Esophagus squamous epithelium (tissue), 5 donors: ENCODE results near the gene SIGMAR1. TPM values are rescaled to one million over a fixed set of nuclear protein-coding genes. Genes with fewer than 3 reads are reported as not detected.

Experiments used
- DNase-seq: peaks from one replicate; lab custom pipeline; 2025; lab: John Stamatoyannopoulos, UW
- H3K27ac ChIP-seq, 4 donors: fragments of 200-600 bp; sonication (generic); one replicate each; pipeline ENCODE4 v1.5.1; 2016 to 2019; ENCODE audit warnings: mild to moderate bottlenecking in 1 of 4
- H3K27me3 ChIP-seq, 4 donors: fragments of 200-600 bp; sonication (generic); 1 replicate in 3 of 4; 2 replicates in 1 of 4; pipeline versions ENCODE4 v1.5.1 to v1.6.0; 2017 to 2021; ENCODE audit warnings: antibody characterized with exemption in 1 of 4
- H3K36me3 ChIP-seq, 3 donors: fragments of 200-600 bp; sonication (generic); one replicate each; pipeline ENCODE4 v1.5.1; 2016 to 2019
- H3K4me1 ChIP-seq, 3 donors: fragments of 200-600 bp; sonication (generic); one replicate each; pipeline ENCODE4 v1.5.1; 2017 to 2019
- H3K4me3 ChIP-seq, 4 donors: fragments of 200-600 bp; sonication (generic); 1 replicate in 3 of 4; 2 replicates in 1 of 4; pipeline ENCODE4 v1.5.1; 2016 to 2019; ENCODE audit warnings: mild to moderate bottlenecking in 2 of 4, moderate library complexity in 1 of 4
- H3K9me3 ChIP-seq, 3 donors: fragments of 200-600 bp; sonication (generic); one replicate each; pipeline ENCODE4 v1.5.1; 2016 to 2019
- POLR2A ChIP-seq, 4 donors: fragments of 450-650 bp; IDR thresholded peaks; one replicate each; pipeline ENCODE4 v1.6.1; 2017; ENCODE audit warnings: antibody characterized with exemption in 4 of 4, mild to moderate bottlenecking in 4 of 4, moderate library complexity in 3 of 4
- WGBS, 2 donors: methylation state at CpG; one replicate each; pipeline ENCODE4 v1.1.5; 2018; 5-methylcytosine and 5-hydroxymethylcytosine counted together
- intact Hi-C: fragments of 100-400 bp; cut with DNase I; formaldehyde crosslinking; loops from one replicate; pipeline ENCODE4 v1.15.0; 2022
- total RNA-seq, 4 donors: library from RNA; depleted of rRNA; stranded (reverse); fragments of >200 nt; gene quantifications; one replicate each; pipeline ENCODE4 v1.1.0, GENCODE V29; 2016
- TF ChIP-seq, protein P1 (sequence below), 6 experiments: fragments of 450-650 bp in 4 of 6; fragments of 200-600 bp in 2 of 6; sonication (generic) in 2 of 6; IDR thresholded peaks; one replicate each; pipeline ENCODE4 v1.5.1; 2016 to 2019; ENCODE audit warnings: antibody characterized with exemption in 6 of 6, mild to moderate bottlenecking in 4 of 6, moderate library complexity in 4 of 6
- donor health status: DM: yes; HTN: yes; CAD: no.

SIGMAR1 gene
- total RNA-seq, 4 donors from 2014 or later = 77.4 to 112 (median 88.7) TPM

DNA sequence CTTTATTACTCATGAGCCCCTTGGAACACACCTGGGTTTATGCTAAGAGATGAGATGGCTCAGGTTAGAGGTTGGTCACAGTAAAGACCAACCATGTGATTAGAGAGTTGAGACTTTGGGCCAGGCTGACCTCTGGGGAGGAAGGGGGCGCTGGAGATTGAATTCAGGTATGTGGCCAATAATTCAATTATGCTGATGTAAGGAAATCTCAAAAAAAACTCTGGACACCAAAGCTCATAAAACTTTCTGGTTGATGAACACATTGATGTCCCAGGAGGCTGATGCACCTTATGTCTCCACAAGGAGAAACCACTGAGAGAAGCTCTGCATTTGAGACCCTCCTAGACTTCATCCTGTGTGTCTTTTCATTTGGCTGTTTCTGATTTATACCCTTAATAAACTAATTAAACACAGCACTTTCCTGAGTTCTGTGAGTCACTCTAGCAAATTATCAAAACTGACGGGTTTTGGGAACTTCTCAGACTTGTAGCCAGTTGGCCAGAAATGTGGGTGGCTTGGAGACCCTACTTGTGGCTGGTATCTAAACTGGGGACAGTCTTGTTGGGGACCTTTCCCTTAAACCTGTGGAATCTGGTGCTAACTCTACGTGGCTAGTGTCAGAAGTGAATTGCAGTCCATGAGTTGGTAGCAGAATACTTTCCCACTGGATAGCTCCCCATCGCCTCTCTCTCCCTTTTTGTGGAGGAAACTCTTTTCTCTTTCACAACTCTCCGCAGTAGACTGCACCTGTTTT lies 32.4 kb upstream of the SIGMAR1 start:
- 90 to 94% methylated on average over 5 of the region's 5 CpGs for WGBS, 2 donors
- no peak for TF ChIP-seq POLR2A (IDR thresholded peaks at IDR 0.05)
- TF ChIP-seq, protein P1, sequence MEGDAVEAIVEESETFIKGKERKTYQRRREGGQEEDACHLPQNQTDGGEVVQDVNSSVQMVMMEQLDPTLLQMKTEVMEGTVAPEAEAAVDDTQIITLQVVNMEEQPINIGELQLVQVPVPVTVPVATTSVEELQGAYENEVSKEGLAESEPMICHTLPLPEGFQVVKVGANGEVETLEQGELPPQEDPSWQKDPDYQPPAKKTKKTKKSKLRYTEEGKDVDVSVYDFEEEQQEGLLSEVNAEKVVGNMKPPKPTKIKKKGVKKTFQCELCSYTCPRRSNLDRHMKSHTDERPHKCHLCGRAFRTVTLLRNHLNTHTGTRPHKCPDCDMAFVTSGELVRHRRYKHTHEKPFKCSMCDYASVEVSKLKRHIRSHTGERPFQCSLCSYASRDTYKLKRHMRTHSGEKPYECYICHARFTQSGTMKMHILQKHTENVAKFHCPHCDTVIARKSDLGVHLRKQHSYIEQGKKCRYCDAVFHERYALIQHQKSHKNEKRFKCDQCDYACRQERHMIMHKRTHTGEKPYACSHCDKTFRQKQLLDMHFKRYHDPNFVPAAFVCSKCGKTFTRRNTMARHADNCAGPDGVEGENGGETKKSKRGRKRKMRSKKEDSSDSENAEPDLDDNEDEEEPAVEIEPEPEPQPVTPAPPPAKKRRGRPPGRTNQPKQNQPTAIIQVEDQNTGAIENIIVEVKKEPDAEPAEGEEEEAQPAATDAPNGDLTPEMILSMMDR (IDR thresholded peaks at IDR 0.05) = no peak
- Histone ChIP-seq H3K27ac (no peak overlapping the region), H3K4me3 (no peak overlapping the region), H3K36me3 (peaks cover 0 to 11% (median 0%) of the 10 kb centered on the region in 3 donors), H3K9me3 (no peaks in the 10 kb centered on the region), H3K4me1 (peaks cover under 1 to 26% (median 1%) of the 10 kb centered on the region in 3 donors), H3K27me3 (no peaks in the 10 kb centered on the region)
- DNase-seq = no peak
- intact Hi-C loops = no loop called here

DNA sequence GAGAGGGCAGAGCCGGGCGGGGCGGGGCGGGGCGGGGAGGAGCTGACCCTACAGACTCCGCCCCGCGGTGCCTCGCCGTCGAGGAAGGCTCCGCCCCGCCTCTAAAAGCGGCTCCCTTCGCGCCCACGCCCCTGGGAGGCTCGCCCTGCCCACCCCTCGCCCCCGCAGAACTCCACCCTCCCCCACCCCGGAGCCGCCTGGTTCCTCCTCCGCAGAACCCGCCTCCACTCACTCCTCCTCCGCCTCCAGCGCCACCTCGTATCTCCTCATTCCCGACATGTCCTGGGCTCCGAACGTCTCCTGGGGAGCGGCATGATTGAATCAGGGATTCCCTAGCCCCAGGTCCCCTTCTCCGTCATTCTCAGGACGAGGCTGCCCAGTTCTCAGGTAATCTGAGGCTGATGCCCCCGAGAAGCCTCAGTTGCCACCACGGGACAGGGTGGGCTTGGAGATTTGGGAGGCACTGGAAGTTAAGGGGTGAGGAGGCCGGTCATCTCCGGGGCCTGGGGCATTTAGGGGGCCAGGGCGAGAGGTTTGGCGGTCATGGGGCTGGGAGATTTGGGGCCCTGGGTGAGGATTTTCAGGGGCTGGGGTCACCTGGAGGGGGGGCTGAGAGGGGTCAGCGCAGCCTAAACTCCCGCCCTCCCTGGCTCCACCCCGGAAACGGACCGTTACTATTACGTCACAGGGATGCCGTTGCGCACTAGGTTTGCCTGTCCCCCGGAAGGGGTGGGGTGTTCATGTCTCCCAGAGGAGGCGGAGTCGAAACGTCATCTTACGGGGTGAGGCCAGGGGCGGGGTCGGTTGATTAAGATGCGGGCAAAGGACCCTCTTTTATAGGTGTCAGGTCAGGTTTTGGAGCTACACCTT lies 28.0 kb upstream of the SIGMAR1 start:
- peaks cover 9 to 58% (median 20%) of the 10 kb centered on the region in 3 donors for H3K4me1 ChIP-seq
- H3K36me3 ChIP-seq = peaks cover 0 to 20% (median 0%) of the 10 kb centered on the region in 3 donors
- peak; percentile 79 for DNase-seq
- TF ChIP-seq, protein P1 (IDR thresholded peaks at IDR 0.05) = no peak
- TF ChIP-seq POLR2A (IDR thresholded peaks at IDR 0.05) = peak in 2 of 4 donors; percentile 76 to 85
- WGBS, 2 donors = 7 to 12% methylated on average over 6 of the region's 55 CpGs
- peak overlapping the region; percentile 94 to 99 (median 98) for H3K27ac ChIP-seq
- no peaks in the 10 kb centered on the region for H3K9me3 ChIP-seq
- H3K4me3 ChIP-seq = peak overlapping the region; percentile 49 to 88 (median 72)
- H3K27me3 ChIP-seq = no peaks in the 10 kb centered on the region
- intact Hi-C loops = no loop called here

DNA sequence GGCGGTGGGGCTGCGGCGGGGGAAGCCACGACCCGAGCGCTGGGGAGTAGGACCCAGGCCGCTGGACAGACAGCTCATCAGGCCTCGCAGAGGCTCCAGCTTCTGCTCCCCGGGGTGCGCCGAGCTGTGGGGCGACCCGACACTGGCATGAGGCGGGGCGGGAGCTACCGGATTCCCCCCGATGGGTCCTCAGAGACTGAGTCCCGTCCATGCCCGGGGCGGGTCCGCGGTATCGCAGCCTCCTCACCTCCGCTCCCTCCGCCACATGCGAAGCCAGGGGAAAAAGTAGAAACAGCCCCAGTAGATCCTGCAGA lies 27.4 kb upstream of the SIGMAR1 start:
- intact Hi-C loops = no loop called here
- 5 to 15% methylated on average over 8 to 10 of the region's 26 CpGs for WGBS, 2 donors

DNA sequence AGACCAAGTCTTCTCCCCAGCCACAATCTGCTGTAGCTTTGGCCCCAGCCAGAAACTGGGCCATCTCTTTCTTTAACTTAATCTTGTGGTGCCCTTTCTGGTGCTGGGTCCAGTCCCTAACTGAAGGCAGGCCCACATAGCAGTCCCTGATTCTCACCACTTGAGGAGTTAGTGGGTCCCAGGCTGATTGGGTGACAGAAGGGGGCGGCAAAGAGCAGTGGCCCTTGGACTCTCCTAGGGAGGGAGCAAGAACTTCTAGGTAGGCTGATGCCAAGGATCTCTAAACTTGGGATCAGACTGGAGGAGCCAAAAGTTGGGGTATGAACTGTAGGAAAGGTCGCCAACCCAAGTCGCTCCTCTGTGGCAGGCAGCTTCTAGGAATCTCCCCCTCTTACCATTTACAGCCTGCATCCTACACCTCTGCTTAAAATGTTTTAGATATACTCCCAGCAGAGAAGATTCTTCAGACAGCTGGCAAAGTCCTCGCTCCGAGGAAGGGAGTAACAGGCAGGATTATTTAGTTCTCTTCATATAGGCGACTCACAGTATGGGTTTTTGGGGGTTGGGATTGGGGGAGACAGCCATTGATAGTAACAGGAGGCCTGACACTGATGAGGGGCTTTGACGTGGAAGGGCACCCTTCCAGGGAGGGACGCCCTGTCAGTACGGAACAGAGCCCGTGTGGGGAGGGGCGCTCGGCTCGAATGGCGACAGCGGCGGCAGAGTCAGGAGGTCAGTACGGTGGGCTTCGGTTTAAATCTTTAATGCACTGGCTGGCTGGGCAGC lies 26.9 kb upstream of the SIGMAR1 start:
- H3K27me3 ChIP-seq = no peaks in the 10 kb centered on the region
- peak overlapping the region; percentile 49 to 88 (median 72) for H3K4me3 ChIP-seq
- H3K36me3 ChIP-seq = peaks cover 0 to 24% (median 0%) of the 10 kb centered on the region in 3 donors
- peak overlapping the region; percentile 94 to 99 (median 98) for H3K27ac ChIP-seq
- H3K9me3 ChIP-seq = no peaks in the 10 kb centered on the region
- H3K4me1 ChIP-seq = peaks cover 9 to 68% (median 20%) of the 10 kb centered on the region in 3 donors
- intact Hi-C loops = no loop called here
- WGBS, 2 donors = 23 to 40% methylated on average over 6 to 17 of the region's 18 CpGs
- TF ChIP-seq, protein P1 (IDR thresholded peaks at IDR 0.05) = peak; percentile 61 to 79 (median 72)
- no peak for TF ChIP-seq POLR2A (IDR thresholded peaks at IDR 0.05)
- DNase-seq = no peak

More for the DNA sequence above, 27.4 kb upstream of the SIGMAR1 start:
- no peak for DNase-seq
- Histone ChIP-seq H3K4me3 (peak overlapping the region; percentile 49 to 88 (median 72)), H3K36me3 (peaks cover 0 to 24% (median 0%) of the 10 kb centered on the region in 3 donors), H3K27ac (peak overlapping the region; percentile 94 to 99 (median 98)), H3K9me3 (no peaks in the 10 kb centered on the region), H3K4me1 (peaks cover 9 to 62% (median 20%) of the 10 kb centered on the region in 3 donors), H3K27me3 (no peaks in the 10 kb centered on the region)
- TF ChIP-seq, protein P1 (IDR thresholded peaks at IDR 0.05) = no peak
- peak in 1 of 4 donors; percentile 6 for TF ChIP-seq POLR2A (IDR thresholded peaks at IDR 0.05)
